ENCODE results near the gene GRAMD1B. TPM values are rescaled to one million over a fixed set of nuclear protein-coding genes. Genes with fewer than 3 reads are reported as not detected.
"Not testable (repeated sequence)": the region's sequence is repeated elsewhere in the genome, so short reads cannot be mapped to it uniquely, and the experiment has no call there.

Gene GRAMD1B
- total RNA-seq, 1 donor from 2014 or later: 17.6 TPM

GRCh38 chr11:123437236-123437979 is 7.3 kb downstream of the GRAMD1B start:
- intact Hi-C loops (cut with DNase I): no loop called here
- ATAC-seq (no peak), DNase-seq (ENCODE audit: missing footprints) (no peak)

GRCh38 chr11:123438131-123438627 is 8.1 kb downstream of the GRAMD1B start:
- DNase-seq (ENCODE audit: missing footprints) (no peak), ATAC-seq (no peak)
- intact Hi-C loops (cut with DNase I): no loop called here

DNA sequence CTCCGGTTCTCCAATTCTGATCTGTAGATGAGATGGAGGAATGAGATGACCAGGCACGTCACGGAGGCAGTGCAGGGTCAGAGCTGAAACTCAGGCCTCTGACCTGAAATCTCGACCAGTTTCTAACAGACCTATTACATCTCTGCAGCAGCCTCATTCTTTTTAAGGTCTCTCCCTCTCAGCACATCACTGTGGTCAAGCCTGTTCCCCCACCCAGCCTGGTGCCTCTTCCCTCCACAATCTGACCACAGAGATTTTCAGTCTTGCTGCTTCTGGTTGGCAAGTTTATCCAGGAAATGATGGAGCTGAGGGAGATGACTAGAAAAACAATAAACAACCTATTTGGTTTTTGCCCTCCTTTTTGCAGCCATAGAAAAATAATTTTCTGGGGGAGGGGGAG is 9.5 kb downstream of the GRAMD1B start:
- intact Hi-C loops (cut with DNase I): no loop called here
- ATAC-seq: no peak
- no peak for DNase-seq (ENCODE audit: missing footprints)

DNA sequence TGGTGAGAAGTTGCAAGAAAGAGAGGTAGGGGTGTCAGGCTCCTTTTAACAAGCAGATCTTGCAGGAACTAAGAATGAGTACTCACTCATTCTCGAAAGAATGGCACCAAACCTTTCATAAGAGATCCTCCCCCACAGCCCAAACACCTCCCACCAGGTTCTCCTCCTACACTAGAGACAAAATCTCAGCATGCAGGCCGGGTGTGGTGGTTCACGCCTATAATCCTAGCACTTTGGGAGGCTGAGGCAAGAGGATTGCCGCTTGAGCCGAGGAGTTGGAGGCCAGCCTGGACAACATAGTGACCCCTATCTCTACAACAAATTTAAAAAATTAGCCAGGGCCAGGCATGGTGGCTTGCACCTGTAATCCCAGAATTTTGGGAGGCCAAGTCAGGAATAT is 11.1 kb downstream of the GRAMD1B start:
- ATAC-seq (no peak), DNase-seq (ENCODE audit: missing footprints) (no peak)
- intact Hi-C loops (cut with DNase I): no loop called here

GRCh38 chr11:123443851-123444623 is 14.0 kb downstream of the GRAMD1B start:
- no peak for DNase-seq (ENCODE audit: missing footprints)

DNA sequence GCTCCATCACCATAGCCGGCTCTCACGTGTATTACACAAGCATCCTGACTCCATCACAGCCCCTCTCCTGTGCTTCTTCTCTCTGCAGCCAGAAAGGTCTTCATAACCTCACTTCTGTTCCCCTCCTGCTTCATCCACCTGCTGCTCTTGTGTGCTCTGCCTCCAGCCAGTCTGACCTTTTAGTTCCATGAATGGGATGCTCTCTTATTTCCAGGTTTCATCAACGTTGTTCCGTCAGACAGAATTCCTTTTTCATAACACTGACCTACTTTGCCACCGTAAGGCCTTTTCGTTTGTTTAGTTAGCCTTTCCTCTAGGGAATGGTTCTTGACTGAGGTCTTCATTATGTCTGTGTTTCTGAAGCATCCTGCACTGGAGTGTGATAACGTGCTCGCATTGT is 18.8 kb downstream of the GRAMD1B start:
- DNase-seq (ENCODE audit: missing footprints): no peak
- ATAC-seq: no peak
- intact Hi-C loops (cut with DNase I): no loop called here

More at GRCh38 chr11:123443851-123444623, 14.0 kb downstream of the GRAMD1B start:
- ATAC-seq: no peak
- intact Hi-C loops (cut with DNase I): no loop called here

DNA sequence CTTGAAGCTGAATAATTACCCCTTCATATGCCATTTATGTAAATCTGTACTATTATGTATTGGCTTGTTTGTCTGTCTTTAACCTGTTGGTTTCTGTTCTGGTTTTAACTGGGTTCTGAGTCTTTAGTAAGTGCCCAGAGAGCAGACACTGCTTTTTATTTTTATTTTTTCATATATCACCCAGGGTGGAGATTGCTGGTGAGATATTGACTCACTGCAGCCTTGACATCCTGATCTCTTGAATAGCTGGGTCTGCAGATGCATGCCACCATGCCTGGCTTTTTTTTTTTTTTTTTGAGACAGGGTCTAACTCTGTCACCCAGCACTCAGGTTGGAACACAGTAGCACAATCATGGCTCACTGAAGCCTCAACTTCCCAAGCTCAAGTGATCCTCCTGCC is 19.4 kb downstream of the GRAMD1B start:
- DNase-seq (ENCODE audit: missing footprints) (no peak), ATAC-seq (no peak)
- intact Hi-C loops (cut with DNase I): no loop called here

- intact Hi-C loops (cut with DNase I): no loop called here
- ATAC-seq (peak; percentile 76), DNase-seq (ENCODE audit: missing footprints) (no peak)
Observed at GRCh38 chr11:123450623-123451022, 20.6 kb downstream of the GRAMD1B start.

GRCh38 chr11:123451183-123451781 is 21.2 kb downstream of the GRAMD1B start:
- DNase-seq (ENCODE audit: missing footprints): no peak
- ATAC-seq: peak; percentile 74
- intact Hi-C loops (cut with DNase I): no loop called here

DNA sequence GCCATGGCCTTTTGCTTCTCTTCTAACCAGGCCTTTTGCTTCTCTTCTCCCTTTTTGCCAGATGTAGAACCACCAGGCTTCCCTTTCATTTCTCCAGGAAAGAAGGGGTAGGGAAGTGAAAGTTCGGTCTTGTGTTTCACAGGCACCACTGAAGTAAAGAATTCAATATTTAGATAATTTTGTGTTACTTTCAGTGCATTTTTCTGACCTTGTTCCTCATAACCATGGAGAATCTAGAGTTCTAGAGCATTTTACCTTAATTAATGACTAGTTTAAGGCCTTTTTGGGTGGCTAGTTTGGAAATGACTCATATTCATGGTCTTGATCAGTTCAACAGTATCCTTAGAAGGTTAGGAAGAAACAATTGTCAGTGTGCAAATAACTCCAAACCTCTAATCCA is 22.7 kb downstream of the GRAMD1B start:
- DNase-seq (ENCODE audit: missing footprints) (no peak), ATAC-seq (no peak)
- intact Hi-C loops (cut with DNase I): no loop called here

- DNase-seq (ENCODE audit: missing footprints) (no peak), ATAC-seq (no peak)
- intact Hi-C loops (cut with DNase I): no loop called here
Observed at GRCh38 chr11:123454060-123454651, 24.1 kb downstream of the GRAMD1B start.

- DNase-seq (ENCODE audit: missing footprints): no peak
- intact Hi-C loops (cut with DNase I): no loop called here
- ATAC-seq: no peak
Observed at GRCh38 chr11:123454796-123455195, 24.7 kb downstream of the GRAMD1B start.

DNA sequence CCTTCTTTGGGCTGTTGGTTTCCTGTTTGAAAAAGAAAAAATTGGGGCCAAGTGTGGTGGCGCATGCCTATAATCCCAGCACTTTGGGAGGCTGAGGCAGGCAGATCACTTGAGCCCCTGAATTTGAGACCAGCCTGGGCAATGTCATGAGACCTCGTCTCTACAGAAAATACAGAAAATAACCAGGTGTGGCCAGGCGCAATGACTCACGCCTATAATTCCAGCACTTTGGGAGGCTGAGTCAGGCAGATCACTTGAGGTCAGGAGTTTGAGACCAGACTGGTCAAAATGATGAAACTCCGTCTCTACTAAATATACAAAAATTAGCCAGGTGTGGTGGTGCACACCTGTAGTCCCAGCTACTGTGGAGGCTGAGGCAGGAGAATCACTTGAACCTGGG is 26.4 kb downstream of the GRAMD1B start:
- intact Hi-C loops (cut with DNase I); DNase-seq (ENCODE audit: missing footprints); ATAC-seq: not testable (repeated sequence)

- no peak for ATAC-seq
- DNase-seq (ENCODE audit: missing footprints): no peak
- intact Hi-C loops (cut with DNase I): no loop called here
Observed at GRCh38 chr11:123457187-123457770, 27.2 kb downstream of the GRAMD1B start.

DNA sequence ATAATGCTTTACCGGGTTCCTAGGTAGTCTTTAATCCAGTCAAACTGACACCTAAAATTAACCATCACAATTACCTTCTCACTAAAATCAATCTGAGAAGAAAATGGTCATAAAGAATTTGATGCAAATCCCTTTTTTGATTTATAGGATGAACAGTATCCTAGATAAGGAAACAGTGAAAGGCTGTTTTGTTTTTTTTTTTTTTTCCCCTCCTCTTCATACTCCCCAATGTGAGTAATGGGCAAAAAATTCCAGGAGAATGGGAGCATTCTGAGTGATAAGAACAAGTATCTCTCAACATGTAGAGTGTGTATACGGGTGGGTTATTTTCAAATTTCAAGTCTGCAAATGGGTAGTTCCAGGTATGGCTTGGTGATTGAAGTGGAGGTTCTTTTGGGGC is 28.4 kb downstream of the GRAMD1B start:
- intact Hi-C loops (cut with DNase I): no loop called here
- ATAC-seq: no peak
- DNase-seq (ENCODE audit: missing footprints): no peak

GRCh38 chr11:123460012-123460700 is 30.1 kb downstream of the GRAMD1B start:
- peak; percentile 55 for ATAC-seq
- DNase-seq (ENCODE audit: missing footprints): no peak
- intact Hi-C loops (cut with DNase I): no loop called here

DNA sequence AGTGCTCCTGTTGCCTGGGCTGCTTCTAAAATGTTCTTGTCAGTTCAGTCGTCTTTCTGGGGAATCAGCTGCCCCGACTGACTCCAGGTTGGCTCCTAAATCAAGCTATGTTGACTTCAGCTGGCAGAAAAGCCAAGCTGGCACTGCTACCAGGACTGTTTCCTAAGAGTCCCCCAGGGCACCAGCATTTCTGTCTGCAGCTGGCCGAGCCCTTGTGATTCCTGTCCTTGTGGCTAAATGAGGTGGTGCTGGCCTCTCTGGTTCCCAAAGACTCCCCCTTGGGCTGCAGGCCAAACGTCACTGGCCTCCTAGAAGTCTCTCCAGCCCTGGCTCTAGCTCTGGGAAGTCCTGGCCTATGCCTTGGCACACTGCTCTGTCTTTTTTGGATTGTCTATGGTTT is 31.1 kb downstream of the GRAMD1B start:
- intact Hi-C loops (cut with DNase I): no loop called here
- ATAC-seq (peak; percentile 88), DNase-seq (ENCODE audit: missing footprints) (peak; percentile 83)

DNA sequence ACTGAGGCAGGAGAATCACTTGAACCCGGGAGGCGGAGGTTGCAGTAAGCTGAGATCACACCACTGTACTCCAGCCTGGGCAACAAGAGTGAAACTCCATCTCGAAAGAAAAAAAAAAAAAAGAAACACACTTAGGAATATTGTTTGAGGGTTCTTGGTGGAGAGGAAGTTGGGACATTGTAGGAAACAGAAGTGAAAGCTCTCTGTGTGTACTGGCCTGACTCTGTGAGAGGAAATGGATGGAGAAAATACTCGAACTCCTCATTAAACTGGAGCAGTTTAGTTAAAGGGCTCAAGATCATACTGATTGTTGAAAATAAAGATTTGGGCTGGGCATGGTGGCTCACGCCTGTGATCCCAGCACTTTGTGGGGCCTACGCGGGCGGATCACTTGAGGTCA is 35.6 kb downstream of the GRAMD1B start:
- intact Hi-C loops (cut with DNase I); DNase-seq (ENCODE audit: missing footprints); ATAC-seq: not testable (repeated sequence)

Measured in Right ventricle myocardium inferior (tissue), 1 donor.